Left kidney (tissue), 2 donors: ENCODE data around the gene TGIF2. TPM values are rescaled to one million over a fixed set of nuclear protein-coding genes. Genes with fewer than 3 reads are reported as not detected.

Experiments
- DNase-seq: peaks from one replicate; pipeline ENCODE4 v3.0.0-alpha.2; 2013
- polyA plus RNA-seq: library from polyadenylated mRNA; unstranded; fragments of 120-200 nt; gene quantifications from one replicate; pipeline ENCODE4 v1.2.1, GENCODE V29; 2013; ENCODE audit not compliant: insufficient read length

Gene TGIF2
- polyA plus RNA-seq, 1 donor: 66.0 TPM

GRCh38 chr20:36574366-36575135 lies 1.2 kb downstream of the TGIF2 start:
- peak; percentile 69 for DNase-seq

GRCh38 chr20:36576081-36576445 lies 2.7 kb downstream of the TGIF2 start:
- DNase-seq: no peak

GRCh38 chr20:36578356-36579041 lies 5.1 kb downstream of the TGIF2 start:
- DNase-seq: no peak

GRCh38 chr20:36579996-36580545 lies 6.7 kb downstream of the TGIF2 start:
- no peak for DNase-seq

GRCh38 chr20:36582322-36582721 lies 8.9 kb downstream of the TGIF2 start:
- DNase-seq: no peak

- DNase-seq: no peak
Measured at GRCh38 chr20:36582821-36583220, 9.4 kb downstream of the TGIF2 start.

- DNase-seq: no peak
Measured at GRCh38 chr20:36584018-36584481, 10.7 kb downstream of the TGIF2 start.

- no peak for DNase-seq
Measured at GRCh38 chr20:36585410-36586125, 12.2 kb downstream of the TGIF2 start.

- no peak for DNase-seq
Measured at GRCh38 chr20:36587388-36588070, 14.1 kb downstream of the TGIF2 start.

GRCh38 chr20:36591281-36591680 lies 17.9 kb downstream of the TGIF2 start:
- DNase-seq: no peak

GRCh38 chr20:36591854-36592641 lies 18.7 kb downstream of the TGIF2 start:
- no peak for DNase-seq

- no peak for DNase-seq
Measured at GRCh38 chr20:36593347-36593929, 20.0 kb downstream of the TGIF2 start.

GRCh38 chr20:36599912-36600345 lies 26.5 kb downstream of the TGIF2 start:
- no peak for DNase-seq

GRCh38 chr20:36601540-36601939 lies 28.1 kb downstream of the TGIF2 start:
- DNase-seq: no peak

- DNase-seq: no peak
Measured at GRCh38 chr20:36604952-36605398, 31.6 kb downstream of the TGIF2 start.

- DNase-seq: peak; percentile 99
Measured at GRCh38 chr20:36605399-36606157, 32.2 kb downstream of the TGIF2 start, which contains the start of gene RAB5IF. TSS of gene RAB5IF (plus strand) at chr20:36605779. CDS start at chr20:36605952, 173 bp downstream.

GRCh38 chr20:36606158-36607066 lies 33.0 kb downstream of the TGIF2 start:
- DNase-seq: no peak

GRCh38 chr20:36607586-36608387 lies 34.4 kb downstream of the TGIF2 start:
- no peak for DNase-seq
